HL-60/S4 treated with phorbol 12-myristate 13-acetate at 8.2 ng/mL for 4 days and 3 days (cell line): ENCODE data around the gene KCNJ10.

Experiments
- in situ Hi-C: fragments of 300-500 bp; cut with MboI; formaldehyde crosslinking; loops from 2 replicates; pipeline ENCODE4 v1.15.0; 2022; ENCODE audit warnings: low sequenced_read_pairs

Gene KCNJ10

GRCh38 chr1:160099716-160100375 is 29.9 kb upstream of the KCNJ10 start:
- in situ Hi-C loops = no loop called here

- in situ Hi-C loops = no loop called here
These were observed 29.0 kb upstream of the KCNJ10 start for GRCh38 chr1:160098852-160099561.

GRCh38 chr1:160097911-160098851 is 28.2 kb upstream of the KCNJ10 start, which contains the start of gene IGSF8:
Gene IGSF8 (minus strand): TSS chr1:160098619. CDS start chr1:160098472, 147 bp downstream.
- in situ Hi-C loops = no loop called here

GRCh38 chr1:160097151-160097910 is 27.4 kb upstream of the KCNJ10 start:
- in situ Hi-C loops = no loop called here

- in situ Hi-C loops = no loop called here
These were observed 26.5 kb upstream of the KCNJ10 start for GRCh38 chr1:160096274-160097116.

GRCh38 chr1:160095382-160096105 is 25.6 kb upstream of the KCNJ10 start:
- in situ Hi-C loops = no loop called here

- in situ Hi-C loops = no loop called here
These were observed 24.8 kb upstream of the KCNJ10 start for GRCh38 chr1:160094806-160095205.

GRCh38 chr1:160094291-160094625 is 24.3 kb upstream of the KCNJ10 start:
- in situ Hi-C loops = no loop called here

- in situ Hi-C loops = no loop called here
These were observed 23.8 kb upstream of the KCNJ10 start for GRCh38 chr1:160093624-160094290.

GRCh38 chr1:160093069-160093395 is 23.1 kb upstream of the KCNJ10 start:
- in situ Hi-C loops = no loop called here

- in situ Hi-C loops = no loop called here
These were observed 22.6 kb upstream of the KCNJ10 start for GRCh38 chr1:160092366-160093068.

- in situ Hi-C loops = no loop called here
These were observed 21.8 kb upstream of the KCNJ10 start for GRCh38 chr1:160091666-160092223.

- in situ Hi-C loops = no loop called here
These were observed 20.8 kb upstream of the KCNJ10 start for GRCh38 chr1:160090760-160091159.

GRCh38 chr1:160089883-160090282 is 19.9 kb upstream of the KCNJ10 start:
- in situ Hi-C loops = no loop called here

GRCh38 chr1:160087118-160087662 is 17.2 kb upstream of the KCNJ10 start:
- in situ Hi-C loops = no loop called here

- in situ Hi-C loops = no loop called here
These were observed 16.5 kb upstream of the KCNJ10 start for GRCh38 chr1:160086456-160086892.

GRCh38 chr1:160085686-160086455 is 15.9 kb upstream of the KCNJ10 start:
- in situ Hi-C loops = no loop called here
